NCI-H345 treated with DMSO at 0.1 percent for 48 hours (cell line): ENCODE measurements around the gene ANO2.
A peak's percentile ranks its signal among the peaks of the same experiment; 100 is the strongest.

Experiments used
- DNase-seq: peaks from one replicate; lab custom pipeline; 2025; ENCODE audit not compliant: unreplicated experiment; lab: John Stamatoyannopoulos, UW

Gene ANO2

DNA sequence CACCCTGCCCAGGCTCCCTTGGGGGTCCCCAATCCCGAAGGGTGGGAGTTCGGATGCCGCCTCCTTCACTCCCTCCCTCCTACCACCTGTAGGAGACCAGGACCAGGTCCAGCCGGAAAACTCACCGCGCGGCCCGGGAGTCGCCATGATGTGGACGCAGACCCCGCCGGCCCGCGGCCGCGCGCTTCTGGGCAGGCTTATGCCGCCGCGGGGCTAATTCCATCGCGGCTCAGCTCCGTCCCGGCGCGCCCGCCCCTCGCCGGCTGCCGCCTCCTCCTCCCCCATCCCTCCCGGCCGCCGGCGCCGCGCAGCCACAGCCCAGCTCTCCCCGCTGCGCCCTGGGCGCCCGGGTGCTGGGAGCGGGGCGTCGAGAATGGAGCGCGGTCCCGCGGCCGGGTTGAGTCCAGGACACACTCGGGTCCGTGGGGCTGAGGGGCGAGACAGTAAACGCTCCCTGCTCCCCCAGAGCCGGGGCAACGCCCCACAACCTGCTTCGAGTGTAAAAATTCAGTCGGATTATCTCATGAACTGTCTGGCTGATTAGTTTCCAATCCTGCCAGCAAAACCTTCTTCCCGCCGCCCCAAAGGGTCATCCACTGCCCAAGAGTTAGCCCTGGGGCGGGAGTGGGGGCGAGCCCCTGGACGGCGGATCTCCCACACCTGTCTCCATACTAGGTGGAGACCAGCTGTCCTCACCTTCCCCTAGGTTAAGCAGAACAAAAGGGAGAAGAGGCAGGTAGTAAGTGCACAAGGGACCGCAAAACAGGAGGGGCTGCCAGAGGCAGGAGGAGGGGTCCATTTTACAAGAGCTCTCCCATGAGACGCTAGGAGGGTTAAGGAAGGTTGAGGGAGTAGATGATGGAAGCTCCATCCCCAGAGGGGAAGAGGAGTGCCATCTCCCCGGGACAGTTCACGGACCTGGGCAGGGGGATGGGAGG lies at the start of gene ANO2:
TSS of gene ANO2 (minus strand) at position 189 of the 938 bp plus-strand sequence. CDS start at position 147, 42 bp downstream.
- peak; percentile 11 for DNase-seq

DNA sequence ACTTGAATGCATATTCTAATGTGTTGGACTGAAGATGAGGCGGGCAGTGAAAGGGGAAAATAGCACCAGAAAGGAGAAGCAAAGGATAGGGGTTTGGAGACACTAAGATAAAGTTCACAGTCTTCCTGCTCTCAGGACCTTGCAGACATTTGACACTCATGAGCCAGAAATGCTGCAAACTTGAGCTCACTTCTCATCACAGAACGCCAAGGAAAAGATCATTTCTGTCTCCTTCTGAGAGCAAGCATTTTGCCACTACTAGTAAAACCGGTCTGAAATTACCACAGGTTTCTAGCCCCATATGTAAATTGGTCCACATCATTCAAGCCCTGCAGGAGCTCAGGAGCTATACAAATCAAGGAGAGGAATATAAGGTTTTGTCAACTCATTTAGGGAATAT lies 44.6 kb upstream of the ANO2 start:
- no peak for DNase-seq

- peak; percentile 56 for DNase-seq
Measured at GRCh38 chr12:5988659-5989116, 43.6 kb upstream of the ANO2 start.

GRCh38 chr12:5988088-5988487 lies 43.0 kb upstream of the ANO2 start:
- DNase-seq = peak; percentile 44

GRCh38 chr12:5987573-5987972 lies 42.5 kb upstream of the ANO2 start:
- DNase-seq = no peak

- DNase-seq = no peak
Measured at GRCh38 chr12:5985471-5985870, 40.4 kb upstream of the ANO2 start.

DNA sequence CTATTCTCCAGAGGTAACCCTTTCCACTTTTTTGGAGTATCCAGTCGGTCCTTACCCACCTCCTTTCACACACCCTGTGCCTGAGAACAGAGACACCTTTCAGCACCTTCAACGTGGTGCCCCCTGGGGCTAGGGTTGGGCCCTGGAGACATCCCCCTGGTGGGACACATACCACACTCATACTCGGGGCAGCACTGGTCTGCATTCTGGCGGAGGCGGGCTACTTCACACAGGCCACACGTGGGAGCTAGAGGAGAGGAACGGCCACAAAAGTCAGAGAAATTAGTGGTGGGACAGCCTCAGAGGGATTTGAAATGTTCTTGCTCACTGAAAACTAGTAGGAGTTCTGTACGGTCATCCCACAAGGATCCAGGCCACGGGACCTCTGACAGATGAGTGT lies 39.8 kb upstream of the ANO2 start:
- no peak for DNase-seq

DNA sequence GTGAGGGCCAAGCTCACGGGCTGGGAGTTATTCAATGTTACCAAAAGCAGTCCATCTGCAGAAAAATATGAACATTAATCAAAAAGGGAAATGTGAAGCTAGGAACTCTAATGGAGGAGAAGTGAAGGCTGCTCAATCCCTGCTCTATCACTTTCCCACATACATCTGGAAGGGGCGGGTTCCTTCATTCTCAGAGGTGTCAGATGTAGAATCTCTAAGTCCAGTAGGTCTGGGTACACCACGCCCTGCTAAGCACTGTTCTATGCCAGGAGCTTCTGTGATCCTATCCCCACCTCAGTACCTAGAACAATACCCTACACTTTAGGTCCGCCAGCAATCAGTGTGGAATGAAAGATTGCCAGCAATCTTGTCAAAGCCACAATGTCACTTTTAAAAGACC lies 37.0 kb upstream of the ANO2 start:
- DNase-seq = no peak

DNA sequence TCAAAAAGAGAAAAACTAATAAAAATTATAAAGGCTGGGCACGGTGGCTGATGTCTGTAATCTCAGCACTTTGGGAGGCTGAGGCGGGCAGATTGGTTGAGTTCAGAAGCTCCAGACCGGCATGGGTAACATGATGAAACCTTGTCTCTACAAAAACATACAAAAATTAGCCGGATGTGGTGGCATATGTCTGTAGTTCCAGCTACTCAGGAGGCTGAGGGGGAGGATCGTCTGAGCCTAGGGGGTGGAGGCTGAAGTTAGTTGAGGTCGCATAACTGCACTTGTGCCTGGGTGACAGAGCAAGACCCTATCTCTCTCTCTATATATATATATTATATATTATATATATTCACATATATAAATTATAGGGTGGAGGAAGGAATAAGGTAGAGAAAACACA lies 32.5 kb upstream of the ANO2 start:
- DNase-seq = no peak

DNA sequence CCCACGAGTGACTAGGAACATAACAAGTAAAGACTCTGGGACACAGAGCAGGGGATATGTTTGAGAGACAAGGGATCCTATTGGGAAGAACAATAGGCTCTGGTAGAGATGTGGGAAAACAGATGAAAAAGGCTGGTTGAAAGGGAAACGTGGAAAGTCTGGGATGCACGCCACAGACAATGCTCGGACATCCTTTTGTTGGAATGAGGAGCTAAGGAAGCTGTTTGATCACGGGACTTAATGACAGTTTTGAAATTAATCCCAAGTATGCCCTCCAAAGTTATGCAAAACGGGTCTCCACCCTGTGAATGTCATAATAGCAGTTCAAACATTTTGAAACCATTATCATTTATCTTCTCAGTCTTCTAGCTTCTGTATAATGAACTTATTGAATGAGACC lies 31.7 kb upstream of the ANO2 start:
- DNase-seq = no peak

DNA sequence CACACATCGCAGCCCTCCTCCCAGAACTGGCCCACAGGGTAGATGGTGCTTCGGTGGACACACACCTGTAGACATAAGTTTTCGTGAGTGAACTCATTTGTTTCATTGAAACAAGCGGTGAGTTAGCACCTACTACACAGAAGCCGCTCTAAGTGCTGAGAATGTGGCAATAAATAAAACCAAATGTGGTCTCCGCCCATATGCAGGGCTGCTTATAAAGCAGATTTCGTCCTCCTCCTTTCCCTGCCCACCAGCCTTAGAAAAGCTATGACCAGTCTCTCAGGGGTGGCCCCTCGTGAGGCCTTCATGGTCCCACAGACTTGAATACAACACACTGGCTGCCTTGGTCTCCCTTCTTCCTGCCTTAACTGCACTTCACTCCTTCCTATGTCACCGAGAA lies 31.1 kb upstream of the ANO2 start:
- no peak for DNase-seq

DNA sequence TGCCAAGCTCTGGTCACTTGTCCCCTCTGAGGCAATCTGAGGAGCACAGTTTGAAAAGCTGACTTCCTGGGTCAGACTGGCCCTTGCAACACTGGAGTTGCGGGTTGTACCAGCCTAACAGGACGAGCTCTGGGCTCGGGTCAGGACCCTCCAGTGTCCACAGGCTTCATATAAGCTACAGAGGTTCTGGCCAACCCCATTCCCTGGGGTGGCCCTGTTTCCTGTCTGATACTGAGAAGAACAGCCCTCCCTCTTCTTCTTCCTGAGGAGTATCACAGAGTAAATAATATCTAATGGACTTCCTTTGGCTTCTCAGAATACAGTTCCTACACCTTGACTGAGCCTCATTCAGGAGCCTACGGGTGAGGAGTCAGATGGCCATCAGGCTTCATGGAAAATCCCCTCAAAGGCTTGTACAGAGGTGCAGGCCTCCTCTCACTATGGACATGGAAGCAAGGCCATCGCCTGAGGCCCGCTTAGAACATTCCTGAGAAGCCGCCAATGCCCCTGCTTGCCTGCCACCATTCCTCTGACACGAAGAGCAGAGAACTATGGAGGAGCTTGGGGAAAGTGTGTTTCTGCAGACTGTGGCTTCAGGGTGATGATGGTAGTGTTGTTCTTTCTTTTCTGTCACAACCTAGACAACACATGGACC lies 28.5 kb upstream of the ANO2 start:
- no peak for DNase-seq

- no peak for DNase-seq
Measured at GRCh38 chr12:5972387-5972786, 27.3 kb upstream of the ANO2 start.

- no peak for DNase-seq
Measured at GRCh38 chr12:5971194-5971850, 26.3 kb upstream of the ANO2 start.

GRCh38 chr12:5969974-5970690 lies 25.1 kb upstream of the ANO2 start:
- no peak for DNase-seq

DNA sequence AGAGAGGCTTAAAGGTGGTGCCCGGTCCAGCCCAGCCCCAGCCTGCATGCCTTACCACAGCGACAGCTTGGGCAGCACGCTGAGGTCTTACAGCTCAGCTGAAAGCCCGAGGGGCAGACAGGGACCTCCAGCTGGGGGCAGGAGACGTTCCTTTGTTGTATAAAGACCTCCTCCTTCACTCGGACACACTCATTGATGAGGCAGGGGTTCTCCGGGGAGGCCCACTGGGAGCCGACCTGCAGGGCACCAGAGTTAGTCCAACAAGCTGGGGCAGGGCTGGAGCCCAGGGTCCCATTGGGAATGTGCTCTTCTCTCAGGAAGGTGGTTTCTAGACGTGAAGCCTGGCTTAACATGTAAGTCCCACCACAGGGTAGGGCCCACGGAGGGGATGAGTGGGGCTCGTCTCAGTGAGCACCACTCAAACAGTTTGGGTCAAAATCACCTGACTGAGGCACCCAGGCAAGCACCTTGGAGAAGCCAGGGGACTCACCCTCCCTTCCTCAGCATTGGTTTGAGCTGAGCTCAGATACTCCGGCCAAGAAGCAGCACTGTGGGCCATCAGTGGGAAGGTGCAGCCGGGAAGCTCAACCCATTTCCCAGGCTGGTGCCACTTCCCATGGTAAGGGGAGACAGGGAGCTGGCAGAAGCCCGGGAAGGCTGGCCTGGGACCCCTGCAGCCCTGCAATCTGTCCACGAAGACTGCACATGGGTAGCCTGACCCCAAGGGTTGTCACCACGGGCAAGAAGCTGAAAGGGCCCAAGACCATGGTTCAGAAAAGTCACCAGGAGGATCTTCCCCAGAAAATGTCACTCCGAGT lies 24.3 kb upstream of the ANO2 start:
- no peak for DNase-seq

GRCh38 chr12:5967645-5968415 lies 22.8 kb upstream of the ANO2 start:
- DNase-seq = no peak

DNA sequence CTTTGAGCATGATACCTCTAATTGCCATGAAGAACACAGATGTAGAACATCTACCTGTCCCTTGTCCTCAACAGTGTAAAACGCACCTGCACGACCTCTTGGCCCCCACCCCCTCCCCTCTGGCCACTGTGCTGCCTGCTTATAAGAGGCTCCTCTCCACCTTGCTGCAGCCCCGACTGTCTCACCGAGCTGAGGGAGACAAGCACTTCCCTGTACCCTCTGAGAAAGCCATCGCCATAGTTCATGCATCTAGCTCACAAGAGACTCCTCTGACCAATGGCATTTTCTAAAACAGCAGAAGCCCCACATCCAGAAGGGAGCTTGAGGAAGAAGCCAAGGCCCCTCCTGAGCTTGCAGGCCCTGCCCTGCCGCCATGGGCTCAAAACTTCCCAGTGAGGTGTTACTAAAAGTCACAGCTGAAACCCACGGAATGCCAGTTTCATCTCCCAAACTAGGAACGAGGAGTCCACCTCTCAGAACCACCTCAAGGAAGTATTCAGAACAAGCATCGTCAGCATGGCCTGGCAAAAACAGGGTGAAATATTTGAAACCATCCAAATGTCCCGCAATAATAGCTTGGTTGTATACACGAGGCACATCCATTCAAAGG lies 21.5 kb upstream of the ANO2 start:
- no peak for DNase-seq

GRCh38 chr12:5965950-5966383 lies 20.9 kb upstream of the ANO2 start:
- peak; percentile 27 for DNase-seq
